GM12801 (cell line): ENCODE data around the gene SLC43A2.

Source experiments
- CTCF ChIP-seq: IDR thresholded peaks from one replicate; pipeline ENCODE4 v1.5.1; 2011; ENCODE audit warnings: control low read depth; ENCODE audit not compliant: insufficient read length; ENCODE audit errors: extremely low read depth

The SLC43A2 gene

DNA sequence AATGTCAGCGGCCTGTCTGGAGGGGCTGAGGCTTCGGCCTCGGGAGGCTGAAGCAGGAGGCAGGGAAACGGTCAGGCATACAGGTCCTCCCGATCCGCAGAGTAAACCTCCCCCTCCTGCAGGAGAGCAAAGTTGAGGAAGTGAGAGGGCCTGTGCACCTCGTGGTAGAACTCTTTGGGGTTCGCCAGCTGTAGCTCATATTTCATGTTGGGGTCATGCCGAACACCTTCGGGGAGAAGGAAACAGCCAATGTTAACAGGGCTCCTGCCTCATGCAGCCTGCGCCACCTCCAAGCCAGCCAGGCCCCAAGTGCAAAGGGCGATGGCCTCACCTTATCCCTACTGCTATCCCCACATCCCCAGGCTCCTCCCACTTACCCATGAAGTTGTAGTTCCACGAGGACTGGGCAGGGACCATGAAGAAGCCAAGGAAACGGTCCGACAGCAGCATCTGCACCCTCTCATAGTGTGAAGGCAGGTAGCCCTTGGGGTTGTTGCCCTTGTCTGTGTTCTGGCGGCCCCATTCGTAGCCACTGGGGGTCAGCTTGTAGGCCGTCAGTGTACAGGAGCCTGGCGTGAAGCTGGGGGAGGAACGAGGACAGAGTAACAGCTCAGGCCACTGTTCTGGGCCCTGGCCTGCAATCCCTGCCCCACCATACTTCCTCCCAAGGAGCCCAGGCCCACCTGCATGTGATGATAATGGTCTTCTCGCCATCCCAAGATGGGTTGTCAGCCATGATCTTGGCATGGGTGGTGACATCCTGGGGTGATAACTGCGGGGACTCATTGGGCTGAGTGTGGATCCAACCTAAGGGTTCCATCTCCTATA, 22.3 kb upstream of the SLC43A2 start:
- TF ChIP-seq CTCF: no peak

- no peak for TF ChIP-seq CTCF
Measured at GRCh38 chr17:1649844-1650501, 21.3 kb upstream of the SLC43A2 start, which contains the start of gene RILP. Gene RILP, minus strand, starts transcription at chr17:1649866. Its CDS starts 62 bp downstream, at chr17:1649804.

DNA sequence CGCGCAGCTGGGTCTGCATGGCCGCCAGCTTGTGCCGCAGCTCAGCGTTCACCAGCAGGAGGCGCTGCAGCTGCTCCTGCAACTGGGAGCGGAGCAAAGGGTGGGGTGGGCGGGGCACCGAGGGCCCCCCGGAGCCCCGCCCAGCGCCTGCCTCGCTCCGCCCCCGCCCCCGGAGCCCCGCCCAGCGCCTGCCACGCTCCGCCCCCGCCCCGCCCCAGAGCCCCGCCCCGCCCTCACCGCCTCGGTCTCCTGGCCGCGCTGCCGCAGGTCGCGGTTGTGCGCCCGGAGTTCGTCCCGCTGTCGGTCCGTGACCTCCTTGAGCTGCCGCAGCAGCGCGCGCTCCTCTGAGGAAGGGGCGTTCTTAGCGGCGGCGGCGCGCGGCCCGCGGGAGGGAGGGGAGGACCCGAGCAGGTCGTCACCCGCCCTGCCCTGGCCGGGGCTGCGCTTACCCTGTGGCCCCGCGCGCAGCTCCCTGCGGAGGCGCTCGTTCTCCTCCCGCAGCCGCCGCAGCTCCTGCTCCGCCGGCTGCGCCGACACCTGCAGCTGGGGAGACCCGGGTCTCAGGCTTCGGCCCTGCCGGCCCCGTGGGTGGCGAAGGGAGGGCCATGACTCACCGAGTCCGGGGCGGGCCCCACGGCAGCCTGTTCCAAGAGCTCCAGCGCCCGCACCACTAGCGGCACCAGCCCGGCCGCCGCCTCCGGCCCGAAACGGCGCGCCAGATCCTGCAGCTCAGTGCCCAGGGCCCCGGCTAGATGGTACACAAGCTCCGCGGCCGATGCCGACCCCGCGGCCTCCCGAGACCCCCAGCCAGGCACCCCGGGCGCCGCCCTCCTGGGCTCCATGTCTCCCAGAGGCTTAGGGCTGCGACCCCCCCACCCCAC, 20.6 kb upstream of the SLC43A2 start:
- peak; percentile 86 for TF ChIP-seq CTCF

GRCh38 chr17:1648173-1648962, 19.7 kb upstream of the SLC43A2 start:
- no peak for TF ChIP-seq CTCF

GRCh38 chr17:1647802-1648171, 19.2 kb upstream of the SLC43A2 start:
- TF ChIP-seq CTCF: no peak

- TF ChIP-seq CTCF: no peak
Measured at GRCh38 chr17:1646199-1646875, 17.7 kb upstream of the SLC43A2 start.
